ENCODE measurements around the gene LLCFC1.

DNA sequence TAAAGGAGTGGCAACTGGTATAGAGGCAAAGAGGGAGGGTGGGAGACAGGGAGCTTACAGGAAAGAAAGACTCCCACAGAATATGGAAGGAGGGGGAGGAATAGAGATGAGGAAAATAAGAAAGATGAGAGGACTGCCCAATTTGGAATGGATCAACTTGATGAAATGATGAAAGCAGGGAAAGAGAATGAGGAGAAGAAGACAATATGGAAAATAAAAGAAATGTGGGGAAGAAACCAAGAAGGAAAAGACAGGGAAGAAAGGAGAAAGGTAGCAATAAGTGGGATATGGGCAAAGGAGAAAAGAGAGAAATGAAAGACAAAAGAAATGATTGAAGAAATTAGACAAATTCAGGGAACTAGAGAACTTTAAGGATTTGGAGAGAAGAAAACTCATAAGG is 19.9 kb downstream of the LLCFC1 start:
- TF ChIP-seq ZNF274 (IDR thresholded peaks at IDR 0.05; ENCODE audit: low read depth, low read length) (no peak), SUZ12 (IDR thresholded peaks at IDR 0.05; ENCODE audit: extremely low read depth, insufficient read depth, insufficient read length) (no peak)
